Measurements from ENCODE around the gene UBE2O.

UBE2O gene

GRCh38 chr17:76462556-76463290, 9.8 kb upstream of the UBE2O start:
- no peak for DNase-seq

GRCh38 chr17:76461765-76462555, 9.0 kb upstream of the UBE2O start:
- DNase-seq: no peak

- no peak for DNase-seq
These were observed 6.7 kb upstream of the UBE2O start for GRCh38 chr17:76459674-76460073.

GRCh38 chr17:76458580-76459490, 5.9 kb upstream of the UBE2O start:
- DNase-seq: no peak

- DNase-seq: no peak
These were observed 435 bp upstream of the UBE2O start for GRCh38 chr17:76453431-76453743.

GRCh38 chr17:76452127-76452659, 759 bp downstream of the UBE2O start:
- no peak for DNase-seq

GRCh38 chr17:76451506-76451905, 1.4 kb downstream of the UBE2O start:
- DNase-seq: no peak

- DNase-seq: no peak
These were observed 3.8 kb downstream of the UBE2O start for GRCh38 chr17:76449126-76449525.

- no peak for DNase-seq
These were observed 4.9 kb downstream of the UBE2O start for GRCh38 chr17:76447931-76448652.

GRCh38 chr17:76446449-76447231, 6.3 kb downstream of the UBE2O start:
- DNase-seq: no peak

GRCh38 chr17:76445697-76446448, 7.1 kb downstream of the UBE2O start:
- no peak for DNase-seq

GRCh38 chr17:76444518-76445311, 8.2 kb downstream of the UBE2O start:
- no peak for DNase-seq

- no peak for DNase-seq
These were observed 10.3 kb downstream of the UBE2O start for GRCh38 chr17:76442341-76443338.

- DNase-seq: no peak
These were observed 11.1 kb downstream of the UBE2O start for GRCh38 chr17:76441686-76442340.

GRCh38 chr17:76440751-76441362, 12.1 kb downstream of the UBE2O start:
- no peak for DNase-seq

GRCh38 chr17:76439314-76439928, 13.5 kb downstream of the UBE2O start:
- DNase-seq: no peak

GRCh38 chr17:76438906-76439305, 14.0 kb downstream of the UBE2O start:
- DNase-seq: no peak

All from NCI-H1048 (cell line).